MM.1S (cell line): ENCODE measurements around the gene CLCN4.

ENCODE experiments used
- EZH2 ChIP-seq: fragments of 300-600 bp; sonication (generic); optimal IDR thresholded peaks from 2 replicates; pipeline ENCODE3; 2017; ENCODE audit warnings: low read depth, mild to moderate bottlenecking, antibody characterized with exemption, low read length, mixed read lengths
- EZH2phosphoT487 ChIP-seq: fragments of 300-600 bp; sonication (generic); IDR thresholded peaks from 2 replicates; pipeline ENCODE4 v1.6.1; 2018; ENCODE audit warnings: antibody characterized with exemption, low read length
- TF ChIP-seq, protein P1 (sequence below): fragments of 300-600 bp; sonication (generic); IDR thresholded peaks from 2 replicates; pipeline ENCODE4 v1.5.1; 2016; ENCODE audit warnings: antibody characterized with exemption, low read length, mixed read lengths

DNA sequence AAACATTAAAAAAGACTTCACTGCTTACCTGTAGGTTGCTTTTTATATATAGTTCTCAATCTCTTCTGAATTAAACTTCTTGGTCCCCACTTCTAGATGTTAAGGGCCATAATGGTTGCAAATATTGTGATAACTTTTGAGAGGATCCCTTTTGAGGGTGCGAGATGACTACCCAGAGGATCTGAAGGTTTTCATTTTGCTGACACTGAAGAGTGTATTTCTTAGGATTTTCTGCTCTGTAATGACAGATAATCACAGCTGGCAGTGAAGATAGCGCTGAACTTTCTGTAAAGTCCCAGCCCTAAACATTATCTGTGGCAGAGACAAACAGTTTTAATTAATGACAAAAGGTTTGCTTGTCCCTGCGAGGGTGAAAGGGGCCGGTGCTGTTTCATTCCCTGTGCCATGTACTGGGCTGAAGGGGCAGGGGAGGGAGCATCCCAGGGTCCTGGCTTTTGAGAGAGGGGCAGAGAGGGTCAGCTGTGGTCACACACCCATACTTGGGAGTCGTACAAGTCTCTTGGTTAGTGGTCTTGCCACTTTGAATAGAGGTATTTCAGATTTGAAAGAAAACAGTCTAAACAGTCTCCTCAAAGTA, 22.2 kb downstream of the CLCN4 start:
- TF ChIP-seq, protein P1, sequence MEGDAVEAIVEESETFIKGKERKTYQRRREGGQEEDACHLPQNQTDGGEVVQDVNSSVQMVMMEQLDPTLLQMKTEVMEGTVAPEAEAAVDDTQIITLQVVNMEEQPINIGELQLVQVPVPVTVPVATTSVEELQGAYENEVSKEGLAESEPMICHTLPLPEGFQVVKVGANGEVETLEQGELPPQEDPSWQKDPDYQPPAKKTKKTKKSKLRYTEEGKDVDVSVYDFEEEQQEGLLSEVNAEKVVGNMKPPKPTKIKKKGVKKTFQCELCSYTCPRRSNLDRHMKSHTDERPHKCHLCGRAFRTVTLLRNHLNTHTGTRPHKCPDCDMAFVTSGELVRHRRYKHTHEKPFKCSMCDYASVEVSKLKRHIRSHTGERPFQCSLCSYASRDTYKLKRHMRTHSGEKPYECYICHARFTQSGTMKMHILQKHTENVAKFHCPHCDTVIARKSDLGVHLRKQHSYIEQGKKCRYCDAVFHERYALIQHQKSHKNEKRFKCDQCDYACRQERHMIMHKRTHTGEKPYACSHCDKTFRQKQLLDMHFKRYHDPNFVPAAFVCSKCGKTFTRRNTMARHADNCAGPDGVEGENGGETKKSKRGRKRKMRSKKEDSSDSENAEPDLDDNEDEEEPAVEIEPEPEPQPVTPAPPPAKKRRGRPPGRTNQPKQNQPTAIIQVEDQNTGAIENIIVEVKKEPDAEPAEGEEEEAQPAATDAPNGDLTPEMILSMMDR: no peak
- TF ChIP-seq EZH2phosphoT487 (no peak), EZH2 (no peak)
